Heart left ventricle (tissue), 13 donors: ENCODE data around the gene PACS2.

Source experiments
- CTCF ChIP-seq, 12 donors: fragments of 200-600 bp; sonication (generic) in 4 of 12; IDR thresholded peaks; one replicate each; pipeline versions ENCODE4 v1.5.0 to v1.8.0; 2018 to 2022; ENCODE audit warnings: antibody characterized with exemption in 12 of 12, mild to moderate bottlenecking in 5 of 12
- POLR2A ChIP-seq, 2 donors: fragments of 450-650 bp; IDR thresholded peaks; one replicate each; pipeline ENCODE4 v1.6.1; 2017; ENCODE audit warnings: antibody characterized with exemption in 2 of 2, mild to moderate bottlenecking in 2 of 2, moderate library complexity in 2 of 2
- donor health status: ischemic (EF 13 %, LVEDD 7.1; RV severe dilation, severe dysfunction).
- donor health status: DM: no; HTN: yes; CAD: no.
- donor health status: DM: no; HTN: no; CAD: no.
- donor health status: ischemic (EF 25% LVEDD 6.9; RV normal size, moderate dysfunction).
- donor health status: ischemic (EF 25% LVEDD 5.7; RV mildly dilated, moderate dysfunction).
- donor health status: ischemic (EF 35%, LVEDD 5.7; RV mildly dilated, moderate dysfunction).
- donor health status: nonischemic (EF 11% LVEDD 7.7; RV severe dilation, severe dysfunction).
- donor health status: DM: yes; HTN: yes; CAD: no.
- donor health status: PGD.
- donor health status: ischemic (EF 29% LVEDD 5.4; RV normal size, mild dysfunction).
- donor health status: nonischemic (EF 23%, LVEDD 6.1; RV moderate dilation, normal function).

- TF ChIP-seq CTCF (IDR thresholded peaks at IDR 0.05) (no peak), POLR2A (IDR thresholded peaks at IDR 0.05) (no peak)
Measured at GRCh38 chr14:105380756-105381155, 66.2 kb downstream of the PACS2 start.
